Thoracic aorta (tissue), 2 donors: Measurements from ENCODE around the gene TEDC2. TPM values are rescaled to one million over a fixed set of nuclear protein-coding genes. Genes with fewer than 3 reads are reported as not detected.

Experiments
- ATAC-seq: fragments of 150-250 bp; one replicate; pipeline ENCODE4 v1.8.0; 2017; ENCODE audit warnings: low read depth; ENCODE audit not compliant: insufficient number of reproducible peaks, low FRiP score
- DNase-seq: peaks from one replicate; pipeline ENCODE4 v3.0.0-alpha.2; 2020; ENCODE audit warnings: low spot score
- H3K27ac ChIP-seq, 2 donors: fragments of 200-600 bp; sonication (generic); 1 replicate in 1 of 2; 2 replicates in 1 of 2; pipeline ENCODE4 v1.5.1; 2016; ENCODE audit warnings: mild to moderate bottlenecking in 2 of 2, moderate library complexity in 2 of 2
- H3K27me3 ChIP-seq: fragments of 200-600 bp; sonication (generic); replicated peaks from 2 replicates; pipeline ENCODE4 v1.6.0; 2016; ENCODE audit warnings: mild to moderate bottlenecking; ENCODE audit not compliant: insufficient read depth
- H3K36me3 ChIP-seq: fragments of 200-600 bp; sonication (generic); one replicate; pipeline ENCODE4 v1.5.1; 2016
- H3K4me1 ChIP-seq, 2 donors: fragments of 200-600 bp; sonication (generic); 1 replicate in 1 of 2; 2 replicates in 1 of 2; pipeline versions ENCODE4 v1.5.1 to v1.6.0; 2016; ENCODE audit warnings: low read depth in 2 of 2, mild to moderate bottlenecking in 1 of 2; ENCODE audit not compliant: control insufficient read depth in 1 of 2
- H3K4me3 ChIP-seq: fragments of 200-600 bp; sonication (generic); 2 replicates; pipeline ENCODE4 v1.5.1; 2016; ENCODE audit warnings: mild to moderate bottlenecking
- H3K9me3 ChIP-seq: fragments of 200-600 bp; sonication (generic); 2 replicates; pipeline ENCODE4 v1.5.1; 2016
- total RNA-seq, 2 donors: library from RNA; depleted of rRNA; stranded (reverse); fragments of >200 nt; gene quantifications; one replicate each; pipeline versions ENCODE4 v1.1.0 to v1.2.3, GENCODE V29; 2016
- TF ChIP-seq, protein P1 (sequence below): fragments of 200-600 bp; sonication (generic); IDR thresholded peaks from one replicate; pipeline ENCODE4 v1.5.1; 2019; ENCODE audit warnings: antibody characterized with exemption

TEDC2 gene, protein sequence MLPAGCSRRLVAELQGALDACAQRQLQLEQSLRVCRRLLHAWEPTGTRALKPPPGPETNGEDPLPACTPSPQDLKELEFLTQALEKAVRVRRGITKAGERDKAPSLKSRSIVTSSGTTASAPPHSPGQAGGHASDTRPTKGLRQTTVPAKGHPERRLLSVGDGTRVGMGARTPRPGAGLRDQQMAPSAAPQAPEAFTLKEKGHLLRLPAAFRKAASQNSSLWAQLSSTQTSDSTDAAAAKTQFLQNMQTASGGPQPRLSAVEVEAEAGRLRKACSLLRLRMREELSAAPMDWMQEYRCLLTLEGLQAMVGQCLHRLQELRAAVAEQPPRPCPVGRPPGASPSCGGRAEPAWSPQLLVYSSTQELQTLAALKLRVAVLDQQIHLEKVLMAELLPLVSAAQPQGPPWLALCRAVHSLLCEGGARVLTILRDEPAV
- under 1 TPM in 1 of 2 donors, not detected in 1; 0.27 TPM for total RNA-seq

DNA sequence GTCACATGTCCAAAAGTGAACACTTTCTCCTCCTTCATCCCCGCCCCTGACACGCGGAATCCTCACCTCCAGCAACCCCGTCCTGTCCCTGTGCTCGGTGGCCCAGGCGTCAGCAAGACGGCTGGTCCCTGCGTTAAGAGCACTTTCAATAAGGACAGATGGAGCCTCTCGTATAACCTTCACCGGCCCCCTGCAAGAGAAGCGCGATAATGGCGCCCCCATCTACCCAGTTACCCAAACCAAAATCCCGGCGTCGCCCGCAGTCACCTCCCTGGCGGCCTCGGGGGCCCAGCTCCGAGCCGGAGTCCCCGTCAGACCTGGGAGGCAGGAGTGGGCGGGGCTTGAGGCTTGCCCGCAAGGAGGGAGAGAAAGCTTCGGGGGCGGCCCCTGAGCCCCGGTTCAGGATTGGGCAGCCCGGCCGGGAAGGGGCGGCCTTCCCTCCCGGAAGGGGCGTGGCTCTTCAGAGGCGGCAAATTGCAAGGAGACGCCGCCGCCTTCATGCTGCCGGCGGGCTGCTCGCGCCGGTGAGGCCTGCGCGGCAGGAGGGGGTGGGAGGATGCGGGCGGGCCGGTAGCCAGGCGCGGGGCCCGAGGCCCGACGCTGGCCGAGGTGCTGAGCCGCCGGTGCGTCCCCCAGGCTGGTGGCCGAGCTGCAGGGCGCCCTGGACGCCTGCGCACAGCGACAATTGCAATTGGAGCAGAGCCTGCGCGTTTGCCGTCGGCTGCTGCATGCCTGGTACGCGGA, at the start of gene TEDC2:
Gene TEDC2, plus strand, starts transcription at position 463 of the 744 bp plus-strand sequence. Its CDS starts 36 bp downstream, at position 499.
- H3K27ac ChIP-seq = no peak within 1 kb of the TSS

DNA sequence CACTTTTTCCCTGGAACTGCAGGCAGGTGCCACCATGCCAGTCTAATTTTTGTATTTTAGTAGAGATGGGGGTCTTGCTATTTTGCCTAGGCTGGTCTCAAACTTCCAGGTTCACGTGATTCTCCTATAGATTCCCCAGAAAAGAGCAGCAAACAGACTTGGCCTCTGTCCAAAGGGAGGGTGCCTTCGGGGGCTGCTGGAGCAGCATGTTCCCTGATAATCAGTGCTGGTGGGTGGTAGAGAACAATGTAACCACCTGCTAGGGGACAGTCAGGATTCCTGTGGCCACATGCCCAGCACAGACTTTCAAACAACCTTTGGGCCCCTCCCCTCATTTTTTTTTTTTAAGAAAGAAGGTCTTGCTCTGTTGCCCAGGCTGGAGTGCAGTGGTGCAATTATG, 44.8 kb upstream of the TEDC2 start:
- Histone ChIP-seq H3K9me3 (no peaks in the 10 kb centered on the region), H3K4me1 (no peaks in the 10 kb centered on the region), H3K4me3 (no peak overlapping the region), H3K27me3 (no peaks in the 10 kb centered on the region), H3K27ac (no peak overlapping the region), H3K36me3 (no peaks in the 10 kb centered on the region)
- TF ChIP-seq, protein P1, sequence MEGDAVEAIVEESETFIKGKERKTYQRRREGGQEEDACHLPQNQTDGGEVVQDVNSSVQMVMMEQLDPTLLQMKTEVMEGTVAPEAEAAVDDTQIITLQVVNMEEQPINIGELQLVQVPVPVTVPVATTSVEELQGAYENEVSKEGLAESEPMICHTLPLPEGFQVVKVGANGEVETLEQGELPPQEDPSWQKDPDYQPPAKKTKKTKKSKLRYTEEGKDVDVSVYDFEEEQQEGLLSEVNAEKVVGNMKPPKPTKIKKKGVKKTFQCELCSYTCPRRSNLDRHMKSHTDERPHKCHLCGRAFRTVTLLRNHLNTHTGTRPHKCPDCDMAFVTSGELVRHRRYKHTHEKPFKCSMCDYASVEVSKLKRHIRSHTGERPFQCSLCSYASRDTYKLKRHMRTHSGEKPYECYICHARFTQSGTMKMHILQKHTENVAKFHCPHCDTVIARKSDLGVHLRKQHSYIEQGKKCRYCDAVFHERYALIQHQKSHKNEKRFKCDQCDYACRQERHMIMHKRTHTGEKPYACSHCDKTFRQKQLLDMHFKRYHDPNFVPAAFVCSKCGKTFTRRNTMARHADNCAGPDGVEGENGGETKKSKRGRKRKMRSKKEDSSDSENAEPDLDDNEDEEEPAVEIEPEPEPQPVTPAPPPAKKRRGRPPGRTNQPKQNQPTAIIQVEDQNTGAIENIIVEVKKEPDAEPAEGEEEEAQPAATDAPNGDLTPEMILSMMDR = no peak
- DNase-seq (no peak), ATAC-seq (no peak)

More for the DNA sequence above, at the start of gene TEDC2:
- no peaks in the 10 kb centered on the region for H3K9me3 ChIP-seq
- peak within 1 kb of the TSS; percentile 84 for H3K4me3 ChIP-seq
- peak; percentile 79 for ATAC-seq
- no peaks in the 10 kb centered on the region for H3K27me3 ChIP-seq
- peaks cover 0 to 14% of the 10 kb centered on the region in 2 donors for H3K4me1 ChIP-seq
- TF ChIP-seq, protein P1 = no peak
- DNase-seq = peak; percentile 86
- no peaks in the 10 kb centered on the region for H3K36me3 ChIP-seq

DNA sequence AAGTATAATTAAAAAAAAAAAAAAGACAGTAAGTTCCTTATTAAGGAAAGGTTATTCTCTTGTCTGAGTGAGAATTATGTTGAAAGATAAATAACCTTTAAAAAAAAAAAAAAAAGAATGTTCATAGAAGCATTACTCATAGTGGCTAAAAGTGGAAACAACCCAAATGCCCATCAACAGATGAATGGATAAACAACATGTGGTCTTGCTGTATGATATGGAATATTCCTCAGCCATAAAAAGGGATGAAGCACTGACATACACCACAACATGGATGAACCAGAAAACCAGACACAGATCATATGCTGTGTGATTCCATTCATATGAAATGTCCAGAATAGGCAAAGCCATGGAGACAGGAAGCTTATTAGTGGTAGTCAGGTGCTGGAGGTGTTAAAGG, 39.9 kb upstream of the TEDC2 start:
- H3K9me3 ChIP-seq = no peaks in the 10 kb centered on the region
- no peaks in the 10 kb centered on the region for H3K36me3 ChIP-seq
- DNase-seq (no peak), ATAC-seq (no peak)
- no peak overlapping the region for H3K27ac ChIP-seq
- no peaks in the 10 kb centered on the region for H3K4me1 ChIP-seq
- TF ChIP-seq, protein P1 = no peak
- H3K27me3 ChIP-seq = no peaks in the 10 kb centered on the region
- no peak overlapping the region for H3K4me3 ChIP-seq

DNA sequence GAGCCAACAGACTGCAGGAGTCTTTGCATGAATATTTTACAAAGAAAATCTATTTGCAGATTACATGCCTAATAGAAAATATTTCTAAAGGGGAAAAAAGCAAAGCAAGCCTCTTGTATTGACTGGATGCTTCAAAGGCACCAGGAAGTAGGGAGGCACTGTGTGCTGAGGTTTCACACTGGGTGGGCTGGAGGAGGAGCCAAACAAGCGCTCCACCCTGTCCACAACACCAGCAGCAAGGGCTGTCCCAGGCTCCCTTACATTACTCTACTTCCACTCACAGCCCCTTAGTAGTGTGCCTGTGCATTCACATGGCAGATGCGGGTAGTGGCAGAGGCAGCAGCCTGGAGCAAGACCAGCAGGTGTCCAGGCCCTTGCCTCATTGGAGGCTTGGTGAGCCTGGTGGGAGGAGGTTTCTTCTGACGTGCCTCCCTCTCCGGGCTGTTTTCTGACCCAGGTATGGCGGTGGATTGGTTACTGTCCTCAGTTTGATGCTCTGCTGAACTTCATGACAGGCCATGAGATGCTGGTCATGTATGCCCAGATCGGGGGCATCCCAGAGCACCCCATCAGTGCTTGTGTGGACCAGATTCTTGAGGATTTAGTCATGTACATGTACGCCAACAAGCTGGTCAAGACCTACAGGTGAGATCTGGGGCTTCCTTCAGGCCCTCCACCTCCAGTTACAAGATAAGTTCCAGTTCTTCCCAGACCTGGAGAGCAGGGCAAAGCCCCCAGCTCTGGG, 37.6 kb upstream of the TEDC2 start:
- TF ChIP-seq, protein P1 = no peak
- no peak overlapping the region for H3K27ac ChIP-seq
- H3K36me3 ChIP-seq = no peaks in the 10 kb centered on the region
- H3K27me3 ChIP-seq = no peaks in the 10 kb centered on the region
- no peaks in the 10 kb centered on the region for H3K4me1 ChIP-seq
- no peak overlapping the region for H3K4me3 ChIP-seq
- DNase-seq (no peak), ATAC-seq (no peak)
- no peaks in the 10 kb centered on the region for H3K9me3 ChIP-seq
